GM23338 (cell line): ENCODE measurements around the gene POU2AF3.

ENCODE experiments used
- CREB1 ChIP-seq: fragments of 250-450 bp; sonication (Bioruptor Pico); IDR thresholded peaks from 2 replicates; pipeline ENCODE4 v1.5.0; 2020; ENCODE audit warnings: low read depth, mild to moderate bottlenecking, moderate library complexity
- EZH2 ChIP-seq: fragments of 200-600 bp; sonication (generic); IDR thresholded peaks from one replicate; pipeline ENCODE4 v1.8.0; 2017; ENCODE audit warnings: antibody characterized with exemption, mild to moderate bottlenecking, low read depth; ENCODE audit not compliant: unreplicated experiment
- EZH2phosphoT487 ChIP-seq: fragments of 200-600 bp; sonication (generic); IDR thresholded peaks from one replicate; pipeline ENCODE4 v1.8.1; 2018; ENCODE audit warnings: antibody characterized with exemption; ENCODE audit not compliant: unreplicated experiment
- NANOG ChIP-seq: IDR thresholded peaks from 2 replicates; pipeline ENCODE4 v1.6.1; 2016; ENCODE audit warnings: antibody characterized with exemption, borderline replicate concordance
- POLR2AphosphoS5 ChIP-seq: IDR thresholded peaks from 2 replicates; pipeline ENCODE4 v1.6.1; 2016; ENCODE audit warnings: antibody characterized with exemption, low read depth
- STAT1 ChIP-seq: IDR thresholded peaks from one replicate; pipeline ENCODE4 v1.6.1; 2016; ENCODE audit warnings: antibody characterized with exemption; ENCODE audit not compliant: unreplicated experiment
- ZNF331 ChIP-seq: fragments of 250-450 bp; sonication (Bioruptor Pico); IDR thresholded peaks from 2 replicates; pipeline ENCODE4 v1.5.0; 2020; ENCODE audit warnings: low read depth, mild to moderate bottlenecking, moderate library complexity
- TF ChIP-seq, protein P1 (sequence below), 2 experiments: fragments of 200-600 bp in 1 of 2; sonication (generic) in 1 of 2; conservative IDR thresholded peaks; 2 replicates each; pipeline versions ENCODE4 v1.5.1 to v1.6.1; 2016 to 2017; ENCODE audit warnings: antibody characterized with exemption in 2 of 2, low read depth in 2 of 2, mild to moderate bottlenecking in 2 of 2, moderate library complexity in 1 of 2
- TF ChIP-seq, protein P2 (sequence below): IDR thresholded peaks from one replicate; pipeline ENCODE4 v1.6.1; 2018; ENCODE audit warnings: antibody characterized with exemption; ENCODE audit not compliant: unreplicated experiment
- TF ChIP-seq, protein P3 (sequence below): fragments of 250-450 bp; sonication (Bioruptor Pico); IDR thresholded peaks from 2 replicates; pipeline ENCODE4 v1.5.0; 2020; ENCODE audit warnings: mild to moderate bottlenecking, moderate library complexity

GRCh38 chr11:111308140-111308539 is 9.8 kb downstream of the POU2AF3 start:
- TF ChIP-seq, protein P1, sequence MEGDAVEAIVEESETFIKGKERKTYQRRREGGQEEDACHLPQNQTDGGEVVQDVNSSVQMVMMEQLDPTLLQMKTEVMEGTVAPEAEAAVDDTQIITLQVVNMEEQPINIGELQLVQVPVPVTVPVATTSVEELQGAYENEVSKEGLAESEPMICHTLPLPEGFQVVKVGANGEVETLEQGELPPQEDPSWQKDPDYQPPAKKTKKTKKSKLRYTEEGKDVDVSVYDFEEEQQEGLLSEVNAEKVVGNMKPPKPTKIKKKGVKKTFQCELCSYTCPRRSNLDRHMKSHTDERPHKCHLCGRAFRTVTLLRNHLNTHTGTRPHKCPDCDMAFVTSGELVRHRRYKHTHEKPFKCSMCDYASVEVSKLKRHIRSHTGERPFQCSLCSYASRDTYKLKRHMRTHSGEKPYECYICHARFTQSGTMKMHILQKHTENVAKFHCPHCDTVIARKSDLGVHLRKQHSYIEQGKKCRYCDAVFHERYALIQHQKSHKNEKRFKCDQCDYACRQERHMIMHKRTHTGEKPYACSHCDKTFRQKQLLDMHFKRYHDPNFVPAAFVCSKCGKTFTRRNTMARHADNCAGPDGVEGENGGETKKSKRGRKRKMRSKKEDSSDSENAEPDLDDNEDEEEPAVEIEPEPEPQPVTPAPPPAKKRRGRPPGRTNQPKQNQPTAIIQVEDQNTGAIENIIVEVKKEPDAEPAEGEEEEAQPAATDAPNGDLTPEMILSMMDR (conservative IDR thresholded peaks at IDR 0.05; ENCODE audit: low read depth in 2 of 2) = no peak
- TF ChIP-seq EZH2 (no peak), POLR2AphosphoS5 (no peak), CREB1 (CRISPR knock-in tag) (no peak), EZH2phosphoT487 (no peak), STAT1 (no peak), ZNF331 (CRISPR knock-in tag) (no peak), NANOG (no peak)
- TF ChIP-seq, protein P2, sequence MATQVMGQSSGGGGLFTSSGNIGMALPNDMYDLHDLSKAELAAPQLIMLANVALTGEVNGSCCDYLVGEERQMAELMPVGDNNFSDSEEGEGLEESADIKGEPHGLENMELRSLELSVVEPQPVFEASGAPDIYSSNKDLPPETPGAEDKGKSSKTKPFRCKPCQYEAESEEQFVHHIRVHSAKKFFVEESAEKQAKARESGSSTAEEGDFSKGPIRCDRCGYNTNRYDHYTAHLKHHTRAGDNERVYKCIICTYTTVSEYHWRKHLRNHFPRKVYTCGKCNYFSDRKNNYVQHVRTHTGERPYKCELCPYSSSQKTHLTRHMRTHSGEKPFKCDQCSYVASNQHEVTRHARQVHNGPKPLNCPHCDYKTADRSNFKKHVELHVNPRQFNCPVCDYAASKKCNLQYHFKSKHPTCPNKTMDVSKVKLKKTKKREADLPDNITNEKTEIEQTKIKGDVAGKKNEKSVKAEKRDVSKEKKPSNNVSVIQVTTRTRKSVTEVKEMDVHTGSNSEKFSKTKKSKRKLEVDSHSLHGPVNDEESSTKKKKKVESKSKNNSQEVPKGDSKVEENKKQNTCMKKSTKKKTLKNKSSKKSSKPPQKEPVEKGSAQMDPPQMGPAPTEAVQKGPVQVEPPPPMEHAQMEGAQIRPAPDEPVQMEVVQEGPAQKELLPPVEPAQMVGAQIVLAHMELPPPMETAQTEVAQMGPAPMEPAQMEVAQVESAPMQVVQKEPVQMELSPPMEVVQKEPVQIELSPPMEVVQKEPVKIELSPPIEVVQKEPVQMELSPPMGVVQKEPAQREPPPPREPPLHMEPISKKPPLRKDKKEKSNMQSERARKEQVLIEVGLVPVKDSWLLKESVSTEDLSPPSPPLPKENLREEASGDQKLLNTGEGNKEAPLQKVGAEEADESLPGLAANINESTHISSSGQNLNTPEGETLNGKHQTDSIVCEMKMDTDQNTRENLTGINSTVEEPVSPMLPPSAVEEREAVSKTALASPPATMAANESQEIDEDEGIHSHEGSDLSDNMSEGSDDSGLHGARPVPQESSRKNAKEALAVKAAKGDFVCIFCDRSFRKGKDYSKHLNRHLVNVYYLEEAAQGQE = no peak
- TF ChIP-seq, protein P3, sequence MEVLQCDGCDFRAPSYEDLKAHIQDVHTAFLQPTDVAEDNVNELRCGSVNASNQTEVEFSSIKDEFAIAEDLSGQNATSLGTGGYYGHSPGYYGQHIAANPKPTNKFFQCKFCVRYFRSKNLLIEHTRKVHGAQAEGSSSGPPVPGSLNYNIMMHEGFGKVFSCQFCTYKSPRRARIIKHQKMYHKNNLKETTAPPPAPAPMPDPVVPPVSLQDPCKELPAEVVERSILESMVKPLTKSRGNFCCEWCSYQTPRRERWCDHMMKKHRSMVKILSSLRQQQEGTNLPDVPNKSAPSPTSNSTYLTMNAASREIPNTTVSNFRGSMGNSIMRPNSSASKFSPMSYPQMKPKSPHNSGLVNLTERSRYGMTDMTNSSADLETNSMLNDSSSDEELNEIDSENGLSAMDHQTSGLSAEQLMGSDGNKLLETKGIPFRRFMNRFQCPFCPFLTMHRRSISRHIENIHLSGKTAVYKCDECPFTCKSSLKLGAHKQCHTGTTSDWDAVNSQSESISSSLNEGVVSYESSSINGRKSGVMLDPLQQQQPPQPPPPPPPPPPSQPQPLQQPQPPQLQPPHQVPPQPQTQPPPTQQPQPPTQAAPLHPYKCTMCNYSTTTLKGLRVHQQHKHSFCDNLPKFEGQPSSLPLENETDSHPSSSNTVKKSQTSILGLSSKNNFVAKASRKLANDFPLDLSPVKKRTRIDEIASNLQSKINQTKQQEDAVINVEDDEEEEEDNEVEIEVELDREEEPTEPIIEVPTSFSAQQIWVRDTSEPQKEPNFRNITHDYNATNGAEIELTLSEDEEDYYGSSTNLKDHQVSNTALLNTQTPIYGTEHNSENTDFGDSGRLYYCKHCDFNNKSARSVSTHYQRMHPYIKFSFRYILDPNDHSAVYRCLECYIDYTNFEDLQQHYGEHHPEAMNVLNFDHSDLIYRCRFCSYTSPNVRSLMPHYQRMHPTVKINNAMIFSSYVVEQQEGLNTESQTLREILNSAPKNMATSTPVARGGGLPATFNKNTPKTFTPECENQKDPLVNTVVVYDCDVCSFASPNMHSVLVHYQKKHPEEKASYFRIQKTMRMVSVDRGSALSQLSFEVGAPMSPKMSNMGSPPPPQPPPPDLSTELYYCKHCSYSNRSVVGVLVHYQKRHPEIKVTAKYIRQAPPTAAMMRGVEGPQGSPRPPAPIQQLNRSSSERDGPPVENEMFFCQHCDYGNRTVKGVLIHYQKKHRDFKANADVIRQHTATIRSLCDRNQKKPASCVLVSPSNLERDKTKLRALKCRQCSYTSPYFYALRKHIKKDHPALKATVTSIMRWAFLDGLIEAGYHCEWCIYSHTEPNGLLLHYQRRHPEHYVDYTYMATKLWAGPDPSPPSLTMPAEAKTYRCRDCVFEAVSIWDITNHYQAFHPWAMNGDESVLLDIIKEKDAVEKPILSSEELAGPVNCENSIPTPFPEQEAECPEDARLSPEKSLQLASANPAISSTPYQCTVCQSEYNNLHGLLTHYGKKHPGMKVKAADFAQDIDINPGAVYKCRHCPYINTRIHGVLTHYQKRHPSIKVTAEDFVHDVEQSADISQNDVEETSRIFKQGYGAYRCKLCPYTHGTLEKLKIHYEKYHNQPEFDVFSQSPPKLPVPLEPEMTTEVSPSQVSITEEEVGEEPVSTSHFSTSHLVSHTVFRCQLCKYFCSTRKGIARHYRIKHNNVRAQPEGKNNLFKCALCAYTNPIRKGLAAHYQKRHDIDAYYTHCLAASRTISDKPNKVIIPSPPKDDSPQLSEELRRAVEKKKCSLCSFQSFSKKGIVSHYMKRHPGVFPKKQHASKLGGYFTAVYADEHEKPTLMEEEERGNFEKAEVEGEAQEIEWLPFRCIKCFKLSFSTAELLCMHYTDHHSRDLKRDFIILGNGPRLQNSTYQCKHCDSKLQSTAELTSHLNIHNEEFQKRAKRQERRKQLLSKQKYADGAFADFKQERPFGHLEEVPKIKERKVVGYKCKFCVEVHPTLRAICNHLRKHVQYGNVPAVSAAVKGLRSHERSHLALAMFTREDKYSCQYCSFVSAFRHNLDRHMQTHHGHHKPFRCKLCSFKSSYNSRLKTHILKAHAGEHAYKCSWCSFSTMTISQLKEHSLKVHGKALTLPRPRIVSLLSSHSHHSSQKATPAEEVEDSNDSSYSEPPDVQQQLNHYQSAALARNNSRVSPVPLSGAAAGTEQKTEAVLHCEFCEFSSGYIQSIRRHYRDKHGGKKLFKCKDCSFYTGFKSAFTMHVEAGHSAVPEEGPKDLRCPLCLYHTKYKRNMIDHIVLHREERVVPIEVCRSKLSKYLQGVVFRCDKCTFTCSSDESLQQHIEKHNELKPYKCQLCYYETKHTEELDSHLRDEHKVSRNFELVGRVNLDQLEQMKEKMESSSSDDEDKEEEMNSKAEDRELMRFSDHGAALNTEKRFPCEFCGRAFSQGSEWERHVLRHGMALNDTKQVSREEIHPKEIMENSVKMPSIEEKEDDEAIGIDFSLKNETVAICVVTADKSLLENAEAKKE (CRISPR knock-in tag) = no peak
